GM21723 (cell line): Measurements from ENCODE around the gene GRK5.

Source experiments
- ATAC-seq: cut with Tn5 transposase; IDR thresholded peaks from one replicate; pipeline ENCODE4 v1.9.1; 2021; ENCODE audit warnings: mild to moderate bottlenecking, moderate library complexity; ENCODE audit not compliant: unreplicated experiment

GRK5 gene

GRCh38 chr10:119415121-119415520 lies 207.8 kb downstream of the GRK5 start:
- no peak for ATAC-seq

GRCh38 chr10:119415536-119416503 lies 208.4 kb downstream of the GRK5 start:
- no peak for ATAC-seq

- ATAC-seq: peak; percentile 68
Observed at GRCh38 chr10:119416855-119417254, 209.5 kb downstream of the GRK5 start.

GRCh38 chr10:119417852-119418251 lies 210.5 kb downstream of the GRK5 start:
- ATAC-seq: no peak

- no peak for ATAC-seq
Observed at GRCh38 chr10:119418362-119418761, 211.0 kb downstream of the GRK5 start.

GRCh38 chr10:119419931-119420330 lies 212.6 kb downstream of the GRK5 start:
- no peak for ATAC-seq

GRCh38 chr10:119420950-119421875 lies 213.8 kb downstream of the GRK5 start:
- no peak for ATAC-seq

GRCh38 chr10:119421891-119422681 lies 214.7 kb downstream of the GRK5 start:
- no peak for ATAC-seq

- no peak for ATAC-seq
Observed at GRCh38 chr10:119422682-119423509, 215.5 kb downstream of the GRK5 start.

GRCh38 chr10:119423510-119424257 lies 216.3 kb downstream of the GRK5 start:
- ATAC-seq: no peak

- no peak for ATAC-seq
Observed at GRCh38 chr10:119424258-119424975, 217.0 kb downstream of the GRK5 start.

- no peak for ATAC-seq
Observed at GRCh38 chr10:119425102-119425880, 217.9 kb downstream of the GRK5 start.

- ATAC-seq: no peak
Observed at GRCh38 chr10:119425881-119426170, 218.5 kb downstream of the GRK5 start.

- no peak for ATAC-seq
Observed at GRCh38 chr10:119426699-119427098, 219.3 kb downstream of the GRK5 start.

- no peak for ATAC-seq
Observed at GRCh38 chr10:119427263-119427864, 220.0 kb downstream of the GRK5 start.

- no peak for ATAC-seq
Observed at GRCh38 chr10:119428789-119429188, 221.4 kb downstream of the GRK5 start.

- no peak for ATAC-seq
Observed at GRCh38 chr10:119429771-119430170, 222.4 kb downstream of the GRK5 start.
